DND-41 (cell line): ENCODE results near the gene ZNF324.
"Not testable (repeated sequence)": the region's sequence is repeated elsewhere in the genome, so short reads cannot be mapped to it uniquely, and the experiment has no call there.

Experiments used
- ATAC-seq: fragments of 200-7000 bp; cut with Tn5 transposase; 3 replicates; pipeline ENCODE4 v1.9.1; 2021; ENCODE audit warnings: low read depth; ENCODE audit not compliant: insufficient read depth
- DNase-seq: peaks from one replicate; pipeline ENCODE4 v3.0.0-alpha.2; 2020
- H2AFZ ChIP-seq: 2 replicates; pipeline ENCODE4 v1.6.0; 2012; ENCODE audit warnings: low read depth, low read length
- H3K27ac ChIP-seq: 2 replicates; pipeline ENCODE4 v1.5.1; 2012; ENCODE audit warnings: low read length, inconsistent platforms
- H3K27me3 ChIP-seq: fragments of 200-600 bp; sonication (generic); 2 replicates; pipeline ENCODE4 v1.6.0; 2012; ENCODE audit warnings: low read length, mild to moderate bottlenecking, inconsistent platforms; ENCODE audit not compliant: insufficient read depth, poor library complexity
- H3K36me3 ChIP-seq: 2 replicates; pipeline ENCODE4 v1.5.1; 2012; ENCODE audit warnings: low read length, inconsistent platforms; ENCODE audit not compliant: insufficient read depth
- H3K4me1 ChIP-seq: 2 replicates; pipeline ENCODE4 v1.5.1; 2012; ENCODE audit warnings: mild to moderate bottlenecking, low read length; ENCODE audit not compliant: insufficient read depth
- H3K4me2 ChIP-seq: 2 replicates; pipeline ENCODE4 v1.6.0; 2012; ENCODE audit warnings: mild to moderate bottlenecking, moderate library complexity, low read length, inconsistent platforms; ENCODE audit not compliant: insufficient read depth
- H3K4me3 ChIP-seq, 2 experiments: fragments of 200-600 bp in 1 of 2; shearing (Covaris generic) in 1 of 2; 2 replicates each; pipeline ENCODE4 v1.5.1; 2012 to 2016; ENCODE audit warnings: inconsistent platforms in 2 of 2, low read length in 2 of 2, mild to moderate bottlenecking in 2 of 2, low read depth in 1 of 2, moderate library complexity in 1 of 2
- H3K79me2 ChIP-seq: 2 replicates; pipeline ENCODE4 v1.6.0; 2012; ENCODE audit warnings: low read length, inconsistent platforms; ENCODE audit not compliant: insufficient read depth
- H3K9ac ChIP-seq: 2 replicates; pipeline ENCODE4 v1.6.0; 2012; ENCODE audit warnings: low read depth, mild to moderate bottlenecking, inconsistent platforms, low read length, moderate library complexity
- H3K9me3 ChIP-seq: 2 replicates; pipeline ENCODE4 v1.5.1; 2012; ENCODE audit warnings: low read length, moderate library complexity, mild to moderate bottlenecking, inconsistent platforms; ENCODE audit not compliant: insufficient read depth, severe bottlenecking
- H4K20me1 ChIP-seq: 2 replicates; pipeline ENCODE4 v1.6.0; 2012; ENCODE audit warnings: low read length; ENCODE audit not compliant: insufficient read depth
- CTCF ChIP-seq: IDR thresholded peaks from 2 replicates; pipeline ENCODE4 v1.5.1; 2012; ENCODE audit warnings: borderline replicate concordance, low read length, moderate library complexity, mild to moderate bottlenecking; ENCODE audit not compliant: poor library complexity, severe bottlenecking; ENCODE audit errors: extremely low read depth
- EZH2 ChIP-seq: IDR thresholded peaks from 3 replicates; pipeline ENCODE4 v1.6.1; 2012; ENCODE audit warnings: borderline replicate concordance, low read depth, mild to moderate bottlenecking, moderate library complexity, low read length, inconsistent platforms; ENCODE audit not compliant: severe bottlenecking

ZNF324 gene

GRCh38 chr19:58498316-58499020 lies 31.6 kb downstream of the ZNF324 start:
- Histone ChIP-seq H3K4me2 (peak overlapping the region; percentile 98), H2AFZ (peak overlapping the region; percentile 92), H3K4me1 (peaks cover 38% of the 10 kb centered on the region), H3K9ac (peak overlapping the region; percentile 72), H3K36me3 (no peaks in the 10 kb centered on the region), H3K27me3 (no peaks in the 10 kb centered on the region), H4K20me1 (no peaks in the 10 kb centered on the region), H3K27ac (peak overlapping the region; percentile 74), H3K79me2 (peaks cover 22% of the 10 kb centered on the region), H3K4me3 (peak overlapping the region; percentile 49 to 83; a peak in 3 of 4 replicates), H3K9me3 (no peaks in the 10 kb centered on the region)
- ATAC-seq (no peak), DNase-seq (no peak)
- TF ChIP-seq EZH2 (no peak), CTCF (no peak)

GRCh38 chr19:58499021-58499927 lies 32.4 kb downstream of the ZNF324 start:
- Histone ChIP-seq H3K27ac (peak overlapping the region; percentile 75), H3K9me3 (no peaks in the 10 kb centered on the region), H2AFZ (peak overlapping the region; percentile 92), H3K36me3 (no peaks in the 10 kb centered on the region), H3K4me2 (peak overlapping the region; percentile 98), H4K20me1 (no peaks in the 10 kb centered on the region), H3K4me3 (peak overlapping the region; percentile 49 to 83; a peak in 3 of 4 replicates), H3K79me2 (peaks cover 22% of the 10 kb centered on the region), H3K4me1 (peaks cover 38% of the 10 kb centered on the region), H3K9ac (peak overlapping the region; percentile 72), H3K27me3 (no peaks in the 10 kb centered on the region)
- DNase-seq (peak; percentile 100), ATAC-seq (peak; percentile 97)
- TF ChIP-seq EZH2 (no peak), CTCF (peak; percentile 38)

GRCh38 chr19:58500242-58500641 lies 33.4 kb downstream of the ZNF324 start:
- ATAC-seq (no peak), DNase-seq (no peak)
- Histone ChIP-seq H4K20me1 (no peaks in the 10 kb centered on the region), H3K36me3 (no peaks in the 10 kb centered on the region), H2AFZ (no peak overlapping the region), H3K4me1 (peaks cover 38% of the 10 kb centered on the region), H3K4me2 (peak overlapping the region; percentile 98), H3K4me3 (peak overlapping the region in 1 of 2 experiments; percentile 83; a peak in 2 of 4 replicates), H3K27me3 (no peaks in the 10 kb centered on the region), H3K27ac (no peak overlapping the region), H3K79me2 (peaks cover 22% of the 10 kb centered on the region), H3K9me3 (no peaks in the 10 kb centered on the region), H3K9ac (peak overlapping the region; percentile 72)
- TF ChIP-seq CTCF (no peak), EZH2 (no peak)

- not testable (repeated sequence) for H3K4me2 ChIP-seq, H3K79me2 ChIP-seq, H3K36me3 ChIP-seq, H2AFZ ChIP-seq, H3K9me3 ChIP-seq, DNase-seq, H3K27ac ChIP-seq, H3K4me3 ChIP-seq, H4K20me1 ChIP-seq, H3K27me3 ChIP-seq, ATAC-seq, H3K9ac ChIP-seq, H3K4me1 ChIP-seq
Observed at GRCh38 chr19:58507602-58508223, 40.8 kb downstream of the ZNF324 start.
